GM19455 (cell line): ENCODE measurements around the gene RALGAPA2.

ENCODE experiments used
- ATAC-seq: cut with Tn5 transposase; IDR thresholded peaks from one replicate; pipeline ENCODE4 v1.9.1; 2021; ENCODE audit not compliant: unreplicated experiment

The RALGAPA2 gene

GRCh38 chr20:20476504-20476903 is 235.9 kb downstream of the RALGAPA2 start:
- ATAC-seq = no peak

- no peak for ATAC-seq
Measured at GRCh38 chr20:20473657-20474056, 238.8 kb downstream of the RALGAPA2 start.

GRCh38 chr20:20472684-20473274 is 239.7 kb downstream of the RALGAPA2 start:
- ATAC-seq = no peak

GRCh38 chr20:20466341-20466879 is 246.0 kb downstream of the RALGAPA2 start:
- ATAC-seq = peak; percentile 81

GRCh38 chr20:20465252-20465651 is 247.2 kb downstream of the RALGAPA2 start:
- no peak for ATAC-seq

GRCh38 chr20:20463933-20464374 is 248.5 kb downstream of the RALGAPA2 start:
- ATAC-seq = peak; percentile 47

- ATAC-seq = no peak
Measured at GRCh38 chr20:20462185-20462584, 250.3 kb downstream of the RALGAPA2 start.

- no peak for ATAC-seq
Measured at GRCh38 chr20:20461551-20461950, 250.9 kb downstream of the RALGAPA2 start.

GRCh38 chr20:20459726-20460125 is 252.7 kb downstream of the RALGAPA2 start:
- no peak for ATAC-seq

GRCh38 chr20:20457392-20458126 is 254.9 kb downstream of the RALGAPA2 start:
- ATAC-seq = no peak

- no peak for ATAC-seq
Measured at GRCh38 chr20:20456741-20457140, 255.7 kb downstream of the RALGAPA2 start.

GRCh38 chr20:20455926-20456325 is 256.5 kb downstream of the RALGAPA2 start:
- no peak for ATAC-seq

- no peak for ATAC-seq
Measured at GRCh38 chr20:20454850-20455627, 257.4 kb downstream of the RALGAPA2 start.

GRCh38 chr20:20454367-20454766 is 258.1 kb downstream of the RALGAPA2 start:
- no peak for ATAC-seq

GRCh38 chr20:20452254-20452676 is 260.2 kb downstream of the RALGAPA2 start:
- peak; percentile 77 for ATAC-seq

- no peak for ATAC-seq
Measured at GRCh38 chr20:20450521-20450920, 261.9 kb downstream of the RALGAPA2 start.

GRCh38 chr20:20448881-20449280 is 263.6 kb downstream of the RALGAPA2 start:
- ATAC-seq = no peak

- no peak for ATAC-seq
Measured at GRCh38 chr20:20447196-20447595, 265.2 kb downstream of the RALGAPA2 start.

GRCh38 chr20:20446425-20447015 is 265.9 kb downstream of the RALGAPA2 start:
- ATAC-seq = no peak

GRCh38 chr20:20446001-20446400 is 266.4 kb downstream of the RALGAPA2 start:
- no peak for ATAC-seq

- no peak for ATAC-seq
Measured at GRCh38 chr20:20443504-20443903, 268.9 kb downstream of the RALGAPA2 start.
